Measurements from ENCODE around the gene CCDC63. TPM values are rescaled to one million over a fixed set of nuclear protein-coding genes. Genes with fewer than 3 reads are reported as not detected.

Gene CCDC63
- total RNA-seq, 1 experiment from 2014 or later = not detected

DNA sequence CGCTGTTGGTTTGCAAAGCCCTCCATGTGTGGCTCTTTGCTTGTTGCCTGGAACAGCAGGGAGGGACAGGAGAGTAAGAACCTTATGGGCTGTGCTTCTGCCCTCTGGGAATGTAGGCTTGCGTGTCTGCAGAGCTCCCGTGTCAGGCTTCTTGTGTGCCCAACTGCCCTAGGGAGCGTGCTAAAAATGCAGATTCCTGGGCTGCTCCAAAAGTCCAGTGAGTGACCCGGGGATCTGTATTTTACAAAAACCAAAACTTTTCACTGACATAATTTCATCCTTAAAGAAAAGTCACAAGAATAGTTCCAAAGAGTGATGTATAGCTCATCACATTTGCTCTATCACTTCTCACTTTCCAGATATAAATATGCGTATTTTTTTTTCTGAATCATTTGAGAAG is 34.8 kb upstream of the CCDC63 start:
- ChIA-PET POLR2A (interaction anchor here (0.7 kb wide), 1 partner anchor 234 kb away, joined by 3 read pairs; no protein-coding TSS in a partner anchor), CTCF (no interaction called here)
- no peak for ATAC-seq
- no peaks in the 10 kb centered on the region for H3K4me1 ChIP-seq (ENCODE audit: control insufficient read depth, insufficient read depth, low read length)
- no TSS peak for BruUV-seq (replicated peaks)
- intact Hi-C loops (cut with micrococcal nuclease; ENCODE audit: unreplicated experiment) = no loop called here
- no peak overlapping the region for H3K4me3 ChIP-seq (ENCODE audit: low read depth in 2 of 2, low read length in 2 of 2)
- TF ChIP-seq POLR2AphosphoS5 (IDR thresholded peaks at IDR 0.05; ENCODE audit: low read depth, low read length) (no peak), SIN3A (IDR thresholded peaks at IDR 0.05; ENCODE audit: borderline replicate concordance, insufficient read depth, low read depth, low read length) (no peak), TCF7L2 (IDR thresholded peaks at IDR 0.05; ENCODE audit: low read depth, low read length) (no peak)
- TF ChIP-seq, protein P1, sequence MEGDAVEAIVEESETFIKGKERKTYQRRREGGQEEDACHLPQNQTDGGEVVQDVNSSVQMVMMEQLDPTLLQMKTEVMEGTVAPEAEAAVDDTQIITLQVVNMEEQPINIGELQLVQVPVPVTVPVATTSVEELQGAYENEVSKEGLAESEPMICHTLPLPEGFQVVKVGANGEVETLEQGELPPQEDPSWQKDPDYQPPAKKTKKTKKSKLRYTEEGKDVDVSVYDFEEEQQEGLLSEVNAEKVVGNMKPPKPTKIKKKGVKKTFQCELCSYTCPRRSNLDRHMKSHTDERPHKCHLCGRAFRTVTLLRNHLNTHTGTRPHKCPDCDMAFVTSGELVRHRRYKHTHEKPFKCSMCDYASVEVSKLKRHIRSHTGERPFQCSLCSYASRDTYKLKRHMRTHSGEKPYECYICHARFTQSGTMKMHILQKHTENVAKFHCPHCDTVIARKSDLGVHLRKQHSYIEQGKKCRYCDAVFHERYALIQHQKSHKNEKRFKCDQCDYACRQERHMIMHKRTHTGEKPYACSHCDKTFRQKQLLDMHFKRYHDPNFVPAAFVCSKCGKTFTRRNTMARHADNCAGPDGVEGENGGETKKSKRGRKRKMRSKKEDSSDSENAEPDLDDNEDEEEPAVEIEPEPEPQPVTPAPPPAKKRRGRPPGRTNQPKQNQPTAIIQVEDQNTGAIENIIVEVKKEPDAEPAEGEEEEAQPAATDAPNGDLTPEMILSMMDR (IDR thresholded peaks at IDR 0.05) = no peak
- TF ChIP-seq, protein P2, sequence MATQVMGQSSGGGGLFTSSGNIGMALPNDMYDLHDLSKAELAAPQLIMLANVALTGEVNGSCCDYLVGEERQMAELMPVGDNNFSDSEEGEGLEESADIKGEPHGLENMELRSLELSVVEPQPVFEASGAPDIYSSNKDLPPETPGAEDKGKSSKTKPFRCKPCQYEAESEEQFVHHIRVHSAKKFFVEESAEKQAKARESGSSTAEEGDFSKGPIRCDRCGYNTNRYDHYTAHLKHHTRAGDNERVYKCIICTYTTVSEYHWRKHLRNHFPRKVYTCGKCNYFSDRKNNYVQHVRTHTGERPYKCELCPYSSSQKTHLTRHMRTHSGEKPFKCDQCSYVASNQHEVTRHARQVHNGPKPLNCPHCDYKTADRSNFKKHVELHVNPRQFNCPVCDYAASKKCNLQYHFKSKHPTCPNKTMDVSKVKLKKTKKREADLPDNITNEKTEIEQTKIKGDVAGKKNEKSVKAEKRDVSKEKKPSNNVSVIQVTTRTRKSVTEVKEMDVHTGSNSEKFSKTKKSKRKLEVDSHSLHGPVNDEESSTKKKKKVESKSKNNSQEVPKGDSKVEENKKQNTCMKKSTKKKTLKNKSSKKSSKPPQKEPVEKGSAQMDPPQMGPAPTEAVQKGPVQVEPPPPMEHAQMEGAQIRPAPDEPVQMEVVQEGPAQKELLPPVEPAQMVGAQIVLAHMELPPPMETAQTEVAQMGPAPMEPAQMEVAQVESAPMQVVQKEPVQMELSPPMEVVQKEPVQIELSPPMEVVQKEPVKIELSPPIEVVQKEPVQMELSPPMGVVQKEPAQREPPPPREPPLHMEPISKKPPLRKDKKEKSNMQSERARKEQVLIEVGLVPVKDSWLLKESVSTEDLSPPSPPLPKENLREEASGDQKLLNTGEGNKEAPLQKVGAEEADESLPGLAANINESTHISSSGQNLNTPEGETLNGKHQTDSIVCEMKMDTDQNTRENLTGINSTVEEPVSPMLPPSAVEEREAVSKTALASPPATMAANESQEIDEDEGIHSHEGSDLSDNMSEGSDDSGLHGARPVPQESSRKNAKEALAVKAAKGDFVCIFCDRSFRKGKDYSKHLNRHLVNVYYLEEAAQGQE (IDR thresholded peaks at IDR 0.05; ENCODE audit: insufficient read depth in 1 of 2, low read depth in 2 of 2, low read length in 1 of 2) = no peak
- peaks cover 3% of the 10 kb centered on the region; the same call in 1 of the 2 replicates for H3K27me3 ChIP-seq (ENCODE audit: control insufficient read depth, insufficient read depth, low read length)
- no peak overlapping the region for H3K27ac ChIP-seq (ENCODE audit: low read length)
- no peaks in the 10 kb centered on the region for H3K9me3 ChIP-seq (ENCODE audit: control insufficient read depth, insufficient read depth, low read depth, low read length)
- no peaks in the 10 kb centered on the region for H3K36me3 ChIP-seq (ENCODE audit: control insufficient read depth, insufficient read depth, low read length)
- no peak for DNase-seq (ENCODE audit: low read depth, low spot score)
- in situ Hi-C loops (cut with HindIII; ENCODE audit: low pct_unique_long_range_greater_than_20kb, low sequenced_read_pairs) = no loop called here

DNA sequence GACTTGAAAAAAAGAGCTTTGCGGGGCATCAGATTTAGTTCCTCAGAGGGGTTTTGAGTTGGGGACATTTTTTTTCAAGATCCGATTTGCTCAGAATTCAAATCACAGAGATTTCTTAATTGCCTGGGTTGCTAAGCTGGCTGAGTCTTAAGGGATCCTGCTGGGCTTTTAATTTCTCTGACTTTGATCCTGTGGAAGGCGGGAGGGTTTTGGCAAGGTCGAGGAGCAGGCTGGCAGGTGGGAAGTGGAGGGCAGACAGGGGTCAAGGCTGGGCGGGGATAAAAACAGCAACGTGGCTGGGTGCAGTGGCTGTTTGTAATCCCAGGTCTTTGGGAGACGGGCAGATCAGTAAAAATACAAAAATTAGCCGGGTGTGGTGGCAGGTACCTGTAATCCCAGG is 33.5 kb upstream of the CCDC63 start:
- TF ChIP-seq, protein P1 (IDR thresholded peaks at IDR 0.05) = no peak
- TF ChIP-seq POLR2AphosphoS5 (IDR thresholded peaks at IDR 0.05; ENCODE audit: low read depth, low read length) (no peak), SIN3A (IDR thresholded peaks at IDR 0.05; ENCODE audit: borderline replicate concordance, insufficient read depth, low read depth, low read length) (no peak), TCF7L2 (IDR thresholded peaks at IDR 0.05; ENCODE audit: low read depth, low read length) (no peak)
- TF ChIP-seq, protein P2 (IDR thresholded peaks at IDR 0.05; ENCODE audit: insufficient read depth in 1 of 2, low read depth in 2 of 2, low read length in 1 of 2) = no peak
- ATAC-seq (no peak), DNase-seq (ENCODE audit: low read depth, low spot score) (no peak)
- Histone ChIP-seq H3K4me1 (ENCODE audit: control insufficient read depth, insufficient read depth, low read length) (no peaks in the 10 kb centered on the region), H3K36me3 (ENCODE audit: control insufficient read depth, insufficient read depth, low read length) (no peaks in the 10 kb centered on the region), H3K4me3 (ENCODE audit: low read depth in 2 of 2, low read length in 2 of 2) (no peak overlapping the region), H3K27ac (ENCODE audit: low read length) (no peak overlapping the region), H3K9me3 (ENCODE audit: control insufficient read depth, insufficient read depth, low read depth, low read length) (no peaks in the 10 kb centered on the region), H3K27me3 (ENCODE audit: control insufficient read depth, insufficient read depth, low read length) (peaks cover 3% of the 10 kb centered on the region; the same call in 1 of the 2 replicates)
- no TSS peak for BruUV-seq (replicated peaks)
- ChIA-PET CTCF (no interaction called here), POLR2A (no interaction called here)
- intact Hi-C loops (cut with micrococcal nuclease; ENCODE audit: unreplicated experiment) (no loop called here), in situ Hi-C loops (cut with HindIII; ENCODE audit: low pct_unique_long_range_greater_than_20kb, low sequenced_read_pairs) (no loop called here)

Data from Panc1 (cell line).